IPS-NIHi7 (cell line): Measurements from ENCODE around the gene CRTC1.

Experiments used
- DNase-seq: peaks from one replicate; pipeline ENCODE4 v3.0.0; 2012; ENCODE audit warnings: mixed read lengths; ENCODE audit errors: extremely low spot score

Gene CRTC1

GRCh38 chr19:18770663-18771327, 87.3 kb downstream of the CRTC1 start:
- no peak for DNase-seq

GRCh38 chr19:18771328-18772242, 88.1 kb downstream of the CRTC1 start:
- DNase-seq = peak; percentile 69

- no peak for DNase-seq
Measured at GRCh38 chr19:18772620-18773587, 89.4 kb downstream of the CRTC1 start.

- DNase-seq = no peak
Measured at GRCh38 chr19:18773682-18774081, 90.2 kb downstream of the CRTC1 start.

- no peak for DNase-seq
Measured at GRCh38 chr19:18774107-18774506, 90.6 kb downstream of the CRTC1 start.

- DNase-seq = no peak
Measured at GRCh38 chr19:18774782-18775444, 91.4 kb downstream of the CRTC1 start.

GRCh38 chr19:18775586-18776287, 92.3 kb downstream of the CRTC1 start:
- no peak for DNase-seq

GRCh38 chr19:18776288-18776594, 92.8 kb downstream of the CRTC1 start:
- peak; percentile 58 for DNase-seq

GRCh38 chr19:18776736-18777135, 93.3 kb downstream of the CRTC1 start:
- DNase-seq = no peak

GRCh38 chr19:18777301-18778075, 94.0 kb downstream of the CRTC1 start:
- DNase-seq = no peak

- DNase-seq = no peak
Measured at GRCh38 chr19:18778076-18778389, 94.6 kb downstream of the CRTC1 start.

- DNase-seq = no peak
Measured at GRCh38 chr19:18778826-18779495, 95.5 kb downstream of the CRTC1 start.

GRCh38 chr19:18780081-18780480, 96.6 kb downstream of the CRTC1 start:
- DNase-seq = no peak

GRCh38 chr19:18780631-18781030, 97.2 kb downstream of the CRTC1 start:
- peak; percentile 67 for DNase-seq

GRCh38 chr19:18781047-18781600, 97.6 kb downstream of the CRTC1 start:
- no peak for DNase-seq

- DNase-seq = no peak
Measured at GRCh38 chr19:18781885-18782527, 98.5 kb downstream of the CRTC1 start.

GRCh38 chr19:18782559-18783225, 99.2 kb downstream of the CRTC1 start:
- no peak for DNase-seq
